HepG2 (cell line): Measurements from ENCODE around the gene SLC9A5. TPM values are rescaled to one million over a fixed set of nuclear protein-coding genes. Genes with fewer than 3 reads are reported as not detected.

Experiments
- BRCA1 ChIP-seq: sonication (generic); formaldehyde crosslinking; IDR thresholded peaks from 2 replicates; pipeline ENCODE4 v1.4.0; 2020; ENCODE audit warnings: missing genetic modification reagents
- CCDC6 ChIP-seq: sonication (generic); formaldehyde crosslinking; IDR thresholded peaks from 2 replicates; pipeline ENCODE4 v1.8.1; 2022; ENCODE audit warnings: mild to moderate bottlenecking, missing genetic modification reagents, moderate library complexity
- CENPT ChIP-seq: sonication (generic); formaldehyde crosslinking; IDR thresholded peaks from 2 replicates; pipeline ENCODE4 v1.8.0; 2022; ENCODE audit warnings: low read depth, mild to moderate bottlenecking, moderate library complexity, missing genetic modification reagents
- GTF3A ChIP-seq: sonication (generic); formaldehyde crosslinking; conservative IDR thresholded peaks from 2 replicates; pipeline ENCODE4 v1.4.0; 2020; ENCODE audit warnings: mild to moderate bottlenecking, missing genetic modification reagents
- MZF1 ChIP-seq: sonication (generic); formaldehyde crosslinking; IDR thresholded peaks from 2 replicates; pipeline ENCODE4 v1.8.1; 2023; ENCODE audit warnings: mild to moderate bottlenecking, missing genetic modification reagents, borderline replicate concordance
- NCOA2 ChIP-seq: sonication (generic); formaldehyde crosslinking; IDR thresholded peaks from 2 replicates; pipeline ENCODE4 v1.8.0; 2022; ENCODE audit warnings: inconsistent platforms
- ONECUT2 ChIP-seq: sonication (generic); formaldehyde crosslinking; IDR thresholded peaks from 2 replicates; pipeline ENCODE4 v1.4.0; 2020; ENCODE audit warnings: missing genetic modification reagents
- PHF20 ChIP-seq: sonication (generic); formaldehyde crosslinking; IDR thresholded peaks from 2 replicates; pipeline ENCODE4 v1.5.0; 2020; ENCODE audit warnings: mild to moderate bottlenecking, missing genetic modification reagents
- RARG ChIP-seq: sonication (generic); formaldehyde crosslinking; IDR thresholded peaks from 2 replicates; pipeline ENCODE4 v1.4.0; 2020; ENCODE audit warnings: low read depth, mild to moderate bottlenecking, missing genetic modification reagents
- RBFOX2 ChIP-seq: fragments of 200-400 bp; formaldehyde crosslinking; IDR thresholded peaks from 2 replicates; pipeline ENCODE4 v1.6.1; 2017; ENCODE audit warnings: low read depth, mild to moderate bottlenecking, low read length
- SIN3A ChIP-seq: IDR thresholded peaks from 2 replicates; pipeline ENCODE4 v1.6.1; 2011; ENCODE audit warnings: low read depth, mild to moderate bottlenecking, control low read depth, low read length, borderline replicate concordance
- SSRP1 ChIP-seq: IDR thresholded peaks from 2 replicates; pipeline ENCODE4 v1.6.1; 2016; ENCODE audit warnings: control low read depth
- TOE1 ChIP-seq: sonication (generic); formaldehyde crosslinking; IDR thresholded peaks from 2 replicates; pipeline ENCODE4 v1.4.0; 2020; ENCODE audit warnings: mild to moderate bottlenecking, missing genetic modification reagents
- ZNF564 ChIP-seq: sonication (generic); formaldehyde crosslinking; IDR thresholded peaks from 2 replicates; pipeline ENCODE4 v1.8.1; 2023; ENCODE audit warnings: mild to moderate bottlenecking, missing genetic modification reagents
- ZNF577 ChIP-seq: sonication (generic); formaldehyde crosslinking; IDR thresholded peaks from 2 replicates; pipeline ENCODE4 v1.4.0; 2020; ENCODE audit warnings: mild to moderate bottlenecking, low read depth, missing genetic modification reagents, borderline replicate concordance
- ZNF776 ChIP-seq: sonication (generic); formaldehyde crosslinking; IDR thresholded peaks from 2 replicates; pipeline ENCODE4 v1.4.0; 2020; ENCODE audit warnings: mild to moderate bottlenecking, missing genetic modification reagents
- polyA plus RNA-seq, 8 experiments: library from polyadenylated mRNA; depleted of rRNA in 3 of 8; stranded (reverse) in 7 of 8; unstranded in 1 of 8; fragments of >200 nt; fragmentation: Illumina TruSeq in 4 of 8; extraction: Trizol in 4 of 8; gene quantifications; 2 replicates each; pipeline versions ENCODE4 v1.2.1 to v1.2.3, GENCODE V29; 2011 to 2016; ENCODE audit warnings: low read depth in 4 of 8, missing spikeins in 1 of 8, mixed read lengths in 1 of 8; ENCODE audit not compliant: insufficient read depth in 1 of 8
- total RNA-seq, 5 experiments: library from RNA; depleted of rRNA; stranded (reverse); fragments of >200 nt; fragmentation: Illumina TruSeq; extraction: Trizol; gene quantifications; 2 replicates each; pipeline ENCODE4 v1.2.3, GENCODE V29; 2016; ENCODE audit warnings: low read depth in 1 of 5
- TF ChIP-seq, protein P1 (sequence below): sonication (generic); formaldehyde crosslinking; IDR thresholded peaks from 2 replicates; pipeline ENCODE4 v1.8.0; 2022; ENCODE audit warnings: low read depth, missing genetic modification reagents
- TF ChIP-seq, protein P2 (sequence below): sonication (generic); formaldehyde crosslinking; IDR thresholded peaks from 2 replicates; pipeline ENCODE4 v1.4.0; 2020; ENCODE audit warnings: mild to moderate bottlenecking, missing genetic modification reagents
- TF ChIP-seq, protein P3 (sequence below): sonication (generic); formaldehyde crosslinking; IDR thresholded peaks from 2 replicates; pipeline ENCODE4 v1.8.1; 2023; ENCODE audit warnings: mild to moderate bottlenecking, inconsistent platforms, moderate library complexity, missing genetic modification reagents, borderline replicate concordance
- TF ChIP-seq, protein P4 (sequence below): sonication (generic); formaldehyde crosslinking; conservative IDR thresholded peaks from 2 replicates; pipeline ENCODE4 v1.8.0; 2022; ENCODE audit warnings: low read depth, missing genetic modification reagents
- TF ChIP-seq, protein P5 (sequence below): sonication (generic); formaldehyde crosslinking; IDR thresholded peaks from 2 replicates; pipeline ENCODE4 v1.4.0; 2020; ENCODE audit warnings: missing genetic modification reagents, mild to moderate bottlenecking, borderline replicate concordance

The SLC9A5 gene
- total and polyA plus RNA-seq, 2 of the 13 experiments (the other 11 are each of a cell fraction or from before 2014, with no cell fraction given): 0.58 to 1.4 TPM

DNA sequence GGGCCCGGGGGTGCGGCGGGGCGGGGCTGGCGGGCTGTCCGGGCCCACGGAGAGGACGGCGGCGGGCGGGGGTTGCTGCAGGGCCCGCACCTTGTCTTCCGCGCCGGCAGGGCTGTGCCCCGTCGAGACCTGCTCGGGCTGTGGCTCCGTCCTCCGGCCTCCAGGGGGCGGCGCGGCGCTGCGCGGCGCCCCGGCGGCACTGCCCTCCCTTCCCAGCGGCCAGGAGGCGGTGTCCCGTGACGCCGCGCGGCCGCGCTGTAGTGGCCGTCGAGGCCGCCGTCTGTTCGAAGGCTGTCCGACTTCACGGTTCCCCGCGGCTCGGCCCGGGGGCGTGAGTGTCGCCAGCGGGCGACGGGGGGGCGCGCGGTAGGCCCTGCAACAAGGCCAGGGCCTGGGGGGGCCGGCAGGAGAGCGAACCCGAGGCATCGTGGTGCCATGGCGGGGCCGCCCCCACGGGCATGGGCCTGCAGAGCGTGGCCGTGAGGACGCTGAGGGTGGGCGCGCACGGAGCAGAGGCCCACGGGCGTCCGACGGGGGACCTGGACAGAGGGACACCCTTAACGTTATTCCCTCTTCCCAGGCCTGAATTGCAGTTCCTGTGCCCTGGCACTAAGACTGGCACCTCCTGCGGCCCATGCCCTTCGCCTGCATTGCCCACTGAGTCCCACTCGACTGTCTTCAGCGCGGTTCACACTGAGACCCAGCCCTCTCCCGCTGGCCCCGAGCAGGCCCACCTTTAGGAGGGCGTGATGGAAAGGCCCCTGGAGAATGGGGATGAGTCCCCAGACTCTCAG is 30.7 kb downstream of the SLC9A5 start, which contains the start of gene PLEKHG4 (continued):
- TF ChIP-seq, protein P1, sequence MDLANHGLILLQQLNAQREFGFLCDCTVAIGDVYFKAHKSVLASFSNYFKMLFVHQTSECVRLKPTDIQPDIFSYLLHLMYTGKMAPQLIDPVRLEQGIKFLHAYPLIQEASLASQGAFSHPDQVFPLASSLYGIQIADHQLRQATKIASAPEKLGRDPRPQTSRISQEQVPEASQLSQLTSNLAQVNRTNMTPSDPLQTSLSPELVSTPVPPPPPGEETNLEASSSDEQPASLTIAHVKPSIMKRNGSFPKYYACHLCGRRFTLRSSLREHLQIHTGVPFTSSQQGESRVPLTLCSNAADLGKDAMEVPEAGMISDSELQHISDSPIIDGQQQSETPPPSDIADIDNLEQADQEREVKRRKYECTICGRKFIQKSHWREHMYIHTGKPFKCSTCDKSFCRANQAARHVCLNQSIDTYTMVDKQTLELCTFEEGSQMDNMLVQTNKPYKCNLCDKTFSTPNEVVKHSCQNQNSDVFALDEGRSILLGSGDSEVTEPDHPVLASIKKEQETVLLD (CRISPR knock-in tag): peak; percentile 81; the same call in 1 of the 2 replicates
- TF ChIP-seq ZNF776 (CRISPR knock-in tag) (peak; percentile 81; the same call in 1 of the 2 replicates), TOE1 (CRISPR knock-in tag) (0 out of 2 replicates have a peak, but pooled peaks have one; percentile 24), BRCA1 (CRISPR knock-in tag) (no peak), RARG (CRISPR knock-in tag) (0 out of 2 replicates have a peak, but pooled peaks have one; percentile 54), RBFOX2 (peak; percentile 96), ONECUT2 (CRISPR knock-in tag) (no peak), CCDC6 (CRISPR knock-in tag) (peak; percentile 79), SIN3A (peak; percentile 65; the same call in 1 of the 2 replicates), ZNF564 (CRISPR knock-in tag) (peak; percentile 83; the same call in 1 of the 2 replicates), MZF1 (CRISPR knock-in tag) (no peak), SSRP1 (CRISPR knock-in tag) (0 out of 2 replicates have a peak, but pooled peaks have one; percentile 10), NCOA2 (CRISPR knock-in tag) (no peak; the same call in 1 of the 2 replicates), CENPT (CRISPR knock-in tag) (peak; percentile 64; the same call in 1 of the 2 replicates), ZNF577 (CRISPR knock-in tag) (0 out of 2 replicates have a peak, but pooled peaks have one; percentile 15), PHF20 (CRISPR knock-in tag) (peak; percentile 77), GTF3A (CRISPR knock-in tag) (no peak)
- TF ChIP-seq, protein P2, sequence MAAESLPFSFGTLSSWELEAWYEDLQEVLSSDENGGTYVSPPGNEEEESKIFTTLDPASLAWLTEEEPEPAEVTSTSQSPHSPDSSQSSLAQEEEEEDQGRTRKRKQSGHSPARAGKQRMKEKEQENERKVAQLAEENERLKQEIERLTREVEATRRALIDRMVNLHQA (CRISPR knock-in tag): no peak
- TF ChIP-seq, protein P3, sequence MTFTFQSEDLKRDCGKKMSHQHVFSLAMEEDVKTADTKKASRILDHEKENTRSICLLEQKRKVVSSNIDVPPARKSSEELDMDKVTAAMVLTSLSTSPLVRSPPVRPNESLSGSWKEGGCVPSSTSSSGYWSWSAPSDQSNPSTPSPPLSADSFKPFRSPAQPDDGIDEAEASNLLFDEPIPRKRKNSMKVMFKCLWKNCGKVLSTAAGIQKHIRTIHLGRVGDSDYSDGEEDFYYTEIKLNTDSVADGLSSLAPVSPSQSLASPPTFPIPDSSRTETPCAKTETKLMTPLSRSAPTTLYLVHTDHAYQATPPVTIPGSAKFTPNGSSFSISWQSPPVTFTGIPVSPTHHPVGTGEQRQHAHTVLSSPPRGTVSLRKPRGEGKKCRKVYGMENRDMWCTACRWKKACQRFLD (CRISPR knock-in tag): peak; percentile 84; the same call in 1 of the 2 replicates
- TF ChIP-seq, protein P4, sequence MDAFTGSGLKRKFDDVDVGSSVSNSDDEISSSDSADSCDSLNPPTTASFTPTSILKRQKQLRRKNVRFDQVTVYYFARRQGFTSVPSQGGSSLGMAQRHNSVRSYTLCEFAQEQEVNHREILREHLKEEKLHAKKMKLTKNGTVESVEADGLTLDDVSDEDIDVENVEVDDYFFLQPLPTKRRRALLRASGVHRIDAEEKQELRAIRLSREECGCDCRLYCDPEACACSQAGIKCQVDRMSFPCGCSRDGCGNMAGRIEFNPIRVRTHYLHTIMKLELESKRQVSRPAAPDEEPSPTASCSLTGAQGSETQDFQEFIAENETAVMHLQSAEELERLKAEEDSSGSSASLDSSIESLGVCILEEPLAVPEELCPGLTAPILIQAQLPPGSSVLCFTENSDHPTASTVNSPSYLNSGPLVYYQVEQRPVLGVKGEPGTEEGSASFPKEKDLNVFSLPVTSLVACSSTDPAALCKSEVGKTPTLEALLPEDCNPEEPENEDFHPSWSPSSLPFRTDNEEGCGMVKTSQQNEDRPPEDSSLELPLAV (CRISPR knock-in tag): peak; percentile 91; the same call in 1 of the 2 replicates
- TF ChIP-seq, protein P5, sequence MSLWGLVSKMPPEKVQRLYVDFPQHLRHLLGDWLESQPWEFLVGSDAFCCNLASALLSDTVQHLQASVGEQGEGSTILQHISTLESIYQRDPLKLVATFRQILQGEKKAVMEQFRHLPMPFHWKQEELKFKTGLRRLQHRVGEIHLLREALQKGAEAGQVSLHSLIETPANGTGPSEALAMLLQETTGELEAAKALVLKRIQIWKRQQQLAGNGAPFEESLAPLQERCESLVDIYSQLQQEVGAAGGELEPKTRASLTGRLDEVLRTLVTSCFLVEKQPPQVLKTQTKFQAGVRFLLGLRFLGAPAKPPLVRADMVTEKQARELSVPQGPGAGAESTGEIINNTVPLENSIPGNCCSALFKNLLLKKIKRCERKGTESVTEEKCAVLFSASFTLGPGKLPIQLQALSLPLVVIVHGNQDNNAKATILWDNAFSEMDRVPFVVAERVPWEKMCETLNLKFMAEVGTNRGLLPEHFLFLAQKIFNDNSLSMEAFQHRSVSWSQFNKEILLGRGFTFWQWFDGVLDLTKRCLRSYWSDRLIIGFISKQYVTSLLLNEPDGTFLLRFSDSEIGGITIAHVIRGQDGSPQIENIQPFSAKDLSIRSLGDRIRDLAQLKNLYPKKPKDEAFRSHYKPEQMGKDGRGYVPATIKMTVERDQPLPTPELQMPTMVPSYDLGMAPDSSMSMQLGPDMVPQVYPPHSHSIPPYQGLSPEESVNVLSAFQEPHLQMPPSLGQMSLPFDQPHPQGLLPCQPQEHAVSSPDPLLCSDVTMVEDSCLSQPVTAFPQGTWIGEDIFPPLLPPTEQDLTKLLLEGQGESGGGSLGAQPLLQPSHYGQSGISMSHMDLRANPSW (CRISPR knock-in tag): no peak
